HL-60/S4 treated with retinoic acid at 250 ng/mL for 4 days and 3 days (cell line): Measurements from ENCODE around the gene SMAP1.

Source experiments
- in situ Hi-C: fragments of 300-500 bp; cut with MboI; formaldehyde crosslinking; loops from 2 replicates; pipeline ENCODE4 v1.7.0; 2022; ENCODE audit warnings: low sequenced_read_pairs

SMAP1 gene

GRCh38 chr6:70680396-70680795 is 12.7 kb downstream of the SMAP1 start:
- in situ Hi-C loops: no loop called here

- in situ Hi-C loops: no loop called here
Measured at GRCh38 chr6:70684794-70685493, 17.3 kb downstream of the SMAP1 start.

GRCh38 chr6:70685494-70686180 is 18.0 kb downstream of the SMAP1 start:
- in situ Hi-C loops: no loop called here

GRCh38 chr6:70686548-70687133 is 19.0 kb downstream of the SMAP1 start:
- in situ Hi-C loops: no loop called here

- in situ Hi-C loops: no loop called here
Measured at GRCh38 chr6:70693887-70694286, 26.2 kb downstream of the SMAP1 start.

- in situ Hi-C loops: no loop called here
Measured at GRCh38 chr6:70694371-70694770, 26.7 kb downstream of the SMAP1 start.

- in situ Hi-C loops: no loop called here
Measured at GRCh38 chr6:70700922-70701876, 33.5 kb downstream of the SMAP1 start.

GRCh38 chr6:70705772-70706171 is 38.1 kb downstream of the SMAP1 start:
- in situ Hi-C loops: no loop called here

- in situ Hi-C loops: no loop called here
Measured at GRCh38 chr6:70706491-70707123, 38.9 kb downstream of the SMAP1 start.

- in situ Hi-C loops: no loop called here
Measured at GRCh38 chr6:70707893-70708292, 40.2 kb downstream of the SMAP1 start.

- in situ Hi-C loops: no loop called here
Measured at GRCh38 chr6:70708448-70708847, 40.8 kb downstream of the SMAP1 start.

- in situ Hi-C loops: no loop called here
Measured at GRCh38 chr6:70709826-70710225, 42.1 kb downstream of the SMAP1 start.

- in situ Hi-C loops: no loop called here
Measured at GRCh38 chr6:70714716-70715257, 47.1 kb downstream of the SMAP1 start.

GRCh38 chr6:70717038-70717801 is 49.5 kb downstream of the SMAP1 start:
- in situ Hi-C loops: no loop called here

GRCh38 chr6:70724524-70724923 is 56.8 kb downstream of the SMAP1 start:
- in situ Hi-C loops: no loop called here

- in situ Hi-C loops: no loop called here
Measured at GRCh38 chr6:70725817-70726415, 58.2 kb downstream of the SMAP1 start.

- in situ Hi-C loops: no loop called here
Measured at GRCh38 chr6:70734381-70734780, 66.7 kb downstream of the SMAP1 start.

- in situ Hi-C loops: no loop called here
Measured at GRCh38 chr6:70734979-70735378, 67.3 kb downstream of the SMAP1 start.

GRCh38 chr6:70735513-70735912 is 67.8 kb downstream of the SMAP1 start:
- in situ Hi-C loops: no loop called here
